Effector CD8-positive, alpha-beta T cell (primary cell): ENCODE measurements around the gene ZNF423.

Experiments
- DNase-seq: peaks from one replicate; lab custom pipeline; 2025; lab: John Stamatoyannopoulos, UW

The ZNF423 gene

GRCh38 chr16:49530427-49530970 lies 325.4 kb downstream of the ZNF423 start:
- no peak for DNase-seq

- no peak for DNase-seq
These were observed 326.4 kb downstream of the ZNF423 start for GRCh38 chr16:49529411-49530045.

DNA sequence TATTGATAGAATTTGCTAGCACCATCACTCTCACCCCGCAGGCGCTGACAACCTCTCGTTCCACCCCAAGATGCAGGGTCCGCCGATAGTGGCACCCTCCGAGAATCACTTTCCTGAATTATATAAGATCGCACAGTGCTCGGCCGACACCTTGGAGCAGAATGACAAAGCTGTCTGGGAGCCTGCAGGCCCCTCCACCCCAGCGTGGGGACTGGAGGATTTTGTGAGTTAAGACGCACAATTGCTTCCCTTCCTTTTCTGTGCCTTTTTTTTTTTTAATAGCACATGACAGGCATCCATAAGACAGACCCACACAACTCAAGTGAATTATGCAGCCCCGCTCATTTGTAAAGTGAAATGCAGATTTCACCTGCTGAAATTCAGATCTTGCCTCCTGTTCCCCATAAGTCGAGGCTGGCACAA lies 327.0 kb downstream of the ZNF423 start:
- no peak for DNase-seq

DNA sequence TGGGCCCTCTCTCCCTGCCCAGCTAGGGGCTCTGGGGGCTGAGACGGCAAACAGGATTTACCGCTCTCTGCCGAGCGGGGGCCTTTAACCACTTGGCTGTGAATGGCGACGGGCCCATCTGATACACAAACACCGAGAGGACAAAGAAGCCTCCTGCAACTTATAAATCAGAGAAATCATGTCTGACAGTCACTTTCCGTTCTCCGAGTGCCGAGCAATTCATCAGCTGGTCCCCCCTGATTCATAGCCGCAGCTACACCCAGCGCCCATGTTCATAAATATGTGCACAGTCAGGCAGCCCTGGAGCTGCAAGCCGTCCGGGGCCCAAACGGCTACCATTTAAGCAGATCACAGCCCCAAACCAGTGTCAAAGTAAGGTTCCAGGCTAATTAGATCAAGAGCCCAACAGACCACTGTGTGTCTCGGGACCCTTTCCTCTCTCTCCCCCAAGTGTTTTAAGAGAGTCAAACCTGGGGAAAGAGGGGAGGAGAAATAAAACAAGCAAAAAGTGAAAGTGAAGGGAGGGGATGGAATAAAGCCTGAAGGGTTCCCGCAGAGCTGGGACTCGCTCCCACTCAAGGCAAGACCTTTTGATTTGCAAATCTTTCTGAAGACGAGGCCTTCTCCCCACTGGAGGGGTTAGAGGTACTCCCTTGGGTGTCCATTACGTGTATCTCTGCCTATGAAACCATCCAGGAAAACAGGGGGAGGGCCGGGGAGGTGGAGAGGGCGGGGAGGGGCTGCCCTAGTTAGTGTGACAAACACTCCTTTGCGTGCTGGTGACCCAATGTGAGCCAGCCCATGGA lies 327.6 kb downstream of the ZNF423 start:
- no peak for DNase-seq

DNA sequence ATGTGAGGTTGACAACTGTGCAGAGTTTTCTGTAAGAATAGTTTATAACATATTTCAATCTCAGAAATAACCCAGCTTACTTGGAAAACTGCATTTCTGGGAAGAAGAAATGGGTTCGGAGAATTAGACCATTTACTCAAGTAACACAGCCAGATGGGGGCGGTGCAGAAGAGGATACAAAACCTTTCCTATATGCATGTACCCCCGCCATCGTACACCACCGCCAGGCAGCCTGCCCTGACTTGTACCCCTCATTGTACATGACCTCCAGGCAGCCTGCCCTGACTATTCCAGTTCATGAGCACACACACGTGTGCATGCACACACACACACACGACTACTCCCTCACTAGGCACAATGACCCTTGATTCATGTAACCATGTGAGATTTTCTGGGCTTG lies 328.3 kb downstream of the ZNF423 start:
- DNase-seq: no peak

DNA sequence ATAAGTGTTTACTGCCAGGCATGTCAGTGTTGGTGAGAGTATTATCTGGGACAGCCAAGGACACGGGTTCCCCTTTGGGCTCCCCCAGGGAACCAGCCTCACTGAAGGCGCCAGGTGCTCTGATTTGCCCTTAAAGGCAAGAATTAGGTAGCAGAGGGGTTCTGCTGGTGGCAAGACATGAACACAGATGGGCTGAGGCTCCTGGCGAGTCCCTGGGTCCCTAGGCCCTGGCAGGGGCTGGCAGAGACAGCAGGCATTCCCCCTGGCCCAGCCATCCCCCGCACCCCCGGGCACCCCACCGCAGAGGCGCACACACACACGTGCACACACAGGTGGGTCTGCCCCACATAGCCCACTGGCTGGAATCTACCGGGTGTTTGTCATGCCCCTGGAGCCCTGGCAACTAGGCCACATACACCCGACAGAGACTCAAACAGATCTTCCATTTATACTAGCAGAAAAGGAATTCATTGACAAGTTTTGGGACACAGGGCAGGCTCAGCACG lies 329.0 kb downstream of the ZNF423 start:
- no peak for DNase-seq

DNA sequence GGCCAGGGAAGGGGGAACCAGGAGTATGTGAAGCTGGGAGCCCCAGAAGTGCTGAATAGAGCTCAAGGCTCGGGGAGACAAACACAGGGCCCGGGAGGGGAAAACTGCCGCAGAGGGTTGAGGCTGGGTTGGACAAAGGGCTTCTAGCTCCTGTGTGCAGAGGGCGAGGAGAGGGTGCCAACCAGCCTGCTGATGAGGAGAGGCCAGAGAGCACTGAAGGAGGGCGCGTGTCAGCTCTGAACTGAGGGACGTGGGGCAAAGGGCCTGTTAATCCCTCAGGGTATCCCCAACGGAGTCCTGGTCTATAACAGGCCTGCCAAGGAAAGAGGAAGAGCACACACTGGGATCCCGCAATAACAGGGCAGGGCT lies 331.0 kb downstream of the ZNF423 start:
- DNase-seq: no peak

DNA sequence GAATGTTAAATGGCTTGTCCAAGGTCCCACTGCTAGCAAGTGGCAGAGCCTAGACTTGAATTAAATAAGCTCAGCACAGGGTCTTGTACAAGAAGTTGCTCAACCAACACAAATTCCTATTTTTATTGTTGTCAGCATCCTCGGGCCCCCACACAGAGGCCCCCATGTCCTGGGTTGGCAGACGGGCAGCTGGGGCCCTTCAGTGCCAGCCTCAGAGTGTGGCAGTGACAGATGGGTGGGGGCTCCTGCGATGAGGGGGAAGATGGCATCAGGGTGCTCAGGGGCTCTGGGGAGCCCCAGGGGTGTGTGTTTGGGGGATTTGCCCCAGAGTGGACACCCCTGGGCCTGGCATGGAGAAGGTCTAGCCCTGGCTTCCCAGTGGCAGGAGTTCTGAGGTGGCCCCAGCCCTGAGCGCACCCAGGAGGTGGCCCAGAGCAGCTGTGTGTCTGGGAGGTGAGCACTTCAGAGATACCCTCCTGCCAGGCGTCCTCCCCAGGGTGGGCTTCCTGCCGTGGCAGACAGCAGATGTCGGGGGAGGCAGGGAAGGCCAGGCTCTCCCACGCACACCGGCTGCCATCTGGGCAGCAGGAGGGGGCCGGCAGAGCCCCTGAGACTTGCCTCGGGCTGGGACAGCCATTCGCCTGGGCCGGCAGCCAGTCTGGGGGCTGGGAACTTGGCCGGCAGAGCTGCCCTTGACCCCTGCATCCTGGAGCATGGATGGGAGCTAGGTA lies 331.5 kb downstream of the ZNF423 start:
- DNase-seq: no peak

DNA sequence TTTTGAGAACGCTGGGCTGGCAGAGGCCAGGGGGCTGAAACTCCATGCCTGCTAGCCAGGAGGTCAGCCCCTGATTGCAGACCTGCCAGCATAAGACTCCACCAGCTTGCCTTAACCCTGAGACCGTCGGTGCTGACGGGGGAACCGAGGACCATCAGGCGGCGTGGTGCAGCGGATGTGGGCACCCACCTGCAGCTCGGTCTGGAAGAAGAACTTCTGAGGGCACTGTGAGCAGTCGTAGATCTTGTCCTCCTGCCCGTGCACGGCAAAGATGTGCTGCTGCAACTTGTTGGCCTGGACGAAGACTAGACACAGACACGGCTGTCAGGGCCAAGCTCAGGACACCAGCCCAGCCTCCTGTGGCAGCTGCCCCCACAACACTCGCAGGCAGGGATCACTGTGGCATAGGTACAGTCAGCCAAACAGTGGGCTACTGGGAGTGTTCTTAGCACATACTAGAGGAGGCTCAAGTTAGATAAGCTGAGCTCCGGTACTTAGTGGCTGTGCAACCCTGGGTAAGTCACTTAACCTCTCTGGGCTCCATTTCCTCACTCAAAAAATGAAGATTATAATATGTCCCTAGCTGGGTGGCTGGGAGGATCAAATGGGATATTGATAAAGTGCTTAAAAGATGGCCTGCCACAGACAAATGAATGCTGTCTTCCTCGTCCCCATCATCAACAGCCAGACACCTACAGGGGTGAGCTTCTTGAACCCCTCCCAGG lies 332.3 kb downstream of the ZNF423 start:
- DNase-seq: no peak

DNA sequence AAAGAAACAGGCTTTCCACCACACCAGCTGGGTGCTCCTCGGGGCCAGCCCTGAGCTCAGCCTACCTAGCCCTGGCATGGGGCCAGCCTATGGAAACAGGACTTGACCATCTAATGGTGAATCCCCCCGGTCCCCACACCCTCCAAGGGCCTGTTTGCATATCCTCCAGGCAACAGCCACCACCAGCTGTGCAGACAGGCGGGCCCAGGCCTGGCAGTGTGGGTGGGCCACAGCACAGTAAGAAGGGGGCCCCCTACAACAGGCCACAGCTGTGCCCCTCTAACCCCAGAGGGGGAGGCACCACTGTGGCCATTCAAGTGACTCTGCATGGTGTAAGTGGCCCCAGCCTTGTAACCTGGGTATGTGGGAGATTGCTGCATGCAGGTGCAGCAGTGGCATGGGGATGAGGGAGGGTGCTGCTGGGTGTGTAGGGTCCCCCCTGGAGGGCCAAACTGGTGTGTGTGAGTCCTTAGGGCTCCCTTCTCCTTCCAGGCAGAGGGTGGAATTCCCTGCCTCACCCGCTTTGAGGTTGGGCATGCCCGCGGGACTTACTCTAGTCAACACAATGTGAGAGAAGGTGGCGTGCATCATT lies 334.1 kb downstream of the ZNF423 start:
- no peak for DNase-seq

DNA sequence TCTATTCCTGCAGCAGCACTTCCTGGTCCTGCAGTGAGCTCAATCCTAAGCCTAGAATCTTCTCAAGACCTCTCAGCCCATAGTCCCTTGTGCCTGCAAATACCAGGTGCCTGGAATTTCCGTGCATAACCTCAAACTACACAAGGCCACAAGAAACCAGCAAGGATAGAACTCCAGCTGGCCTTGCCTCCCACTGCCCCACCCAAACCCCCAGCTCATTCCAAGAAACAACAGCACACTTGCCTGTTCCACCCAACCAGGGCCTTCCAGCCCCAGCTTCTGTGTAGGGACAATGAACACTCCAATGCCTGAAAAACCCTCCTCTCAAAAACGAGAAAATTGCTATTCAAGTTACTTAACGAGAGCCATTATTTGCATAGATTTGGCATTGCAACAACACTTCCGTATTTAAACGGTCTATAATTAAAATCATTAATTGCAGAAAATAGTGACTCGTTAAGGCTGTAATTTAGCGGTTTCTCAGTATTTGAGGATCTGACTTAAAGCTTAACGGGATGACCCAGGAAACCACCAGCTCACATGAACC lies 335.3 kb downstream of the ZNF423 start:
- DNase-seq: no peak

DNA sequence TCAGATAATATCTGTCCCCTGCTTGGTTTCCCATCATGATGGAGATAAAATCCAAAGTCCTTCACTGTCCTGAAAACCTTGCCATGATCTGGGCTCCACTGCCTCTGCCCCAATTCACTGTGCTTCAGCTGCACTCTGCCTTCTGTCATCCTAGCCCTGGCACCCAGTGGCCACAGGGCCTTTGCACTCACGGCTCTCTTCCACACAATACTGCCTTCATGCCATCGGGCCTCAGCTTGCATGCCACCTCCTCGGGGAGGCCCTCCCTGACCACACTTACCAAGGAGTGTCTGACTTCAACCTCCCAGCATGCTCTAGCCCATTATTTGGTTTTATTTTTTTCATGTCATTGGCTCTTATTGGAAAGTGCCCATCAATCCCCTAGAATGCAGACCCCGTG lies 336.2 kb downstream of the ZNF423 start:
- DNase-seq: no peak

- DNase-seq: no peak
These were observed 336.8 kb downstream of the ZNF423 start for GRCh38 chr16:49519008-49519656.

DNA sequence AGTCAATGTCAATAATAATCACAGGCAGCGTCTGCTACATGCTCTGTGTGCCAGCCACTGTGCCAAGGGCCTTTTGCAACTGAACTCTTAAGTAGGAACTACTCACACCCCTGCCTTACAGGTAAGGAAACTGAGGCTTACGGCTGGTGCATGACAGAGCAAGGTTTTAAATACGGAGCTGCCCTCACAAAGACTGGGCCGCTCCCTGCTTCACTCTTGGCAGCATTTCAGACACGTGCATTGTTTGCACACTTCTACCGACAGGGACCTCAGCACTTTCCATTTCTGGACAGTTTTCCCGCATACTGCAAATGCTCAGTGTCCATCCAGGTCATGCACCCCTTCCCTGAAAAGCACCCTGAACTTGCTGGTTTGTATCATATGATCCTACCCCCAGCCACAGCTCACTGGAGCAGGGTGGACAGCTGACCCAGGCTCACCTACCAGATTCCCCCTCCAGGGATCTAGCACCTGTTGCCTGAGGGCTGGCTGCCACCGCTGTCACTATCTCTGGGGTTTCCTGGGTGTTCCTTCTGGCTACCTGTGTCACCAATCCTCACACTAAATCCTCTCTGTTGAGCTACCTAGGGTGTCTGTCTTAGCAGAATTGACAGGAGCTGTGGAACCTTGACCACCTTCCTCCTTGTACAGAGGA lies 339.4 kb downstream of the ZNF423 start:
- DNase-seq: no peak

DNA sequence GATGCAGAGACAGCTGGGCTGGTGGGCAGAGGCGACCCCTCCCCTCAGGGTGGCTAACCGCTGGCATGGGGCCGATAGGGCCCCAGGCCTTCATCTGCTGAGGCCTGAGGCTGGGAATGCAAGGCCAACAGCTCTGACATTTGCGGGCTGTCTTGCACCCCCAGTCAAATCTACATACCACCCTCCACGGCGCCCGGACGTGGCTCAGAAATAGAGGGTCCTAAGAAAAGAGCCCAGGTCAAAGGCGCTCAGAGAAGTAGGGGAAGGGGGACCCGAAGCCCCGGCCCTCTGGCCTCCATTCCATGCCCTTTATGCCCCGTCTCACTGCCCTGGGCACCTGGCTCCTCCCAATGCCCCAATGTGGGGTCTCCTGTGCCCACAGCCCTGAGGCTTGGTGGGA lies 340.1 kb downstream of the ZNF423 start:
- no peak for DNase-seq

DNA sequence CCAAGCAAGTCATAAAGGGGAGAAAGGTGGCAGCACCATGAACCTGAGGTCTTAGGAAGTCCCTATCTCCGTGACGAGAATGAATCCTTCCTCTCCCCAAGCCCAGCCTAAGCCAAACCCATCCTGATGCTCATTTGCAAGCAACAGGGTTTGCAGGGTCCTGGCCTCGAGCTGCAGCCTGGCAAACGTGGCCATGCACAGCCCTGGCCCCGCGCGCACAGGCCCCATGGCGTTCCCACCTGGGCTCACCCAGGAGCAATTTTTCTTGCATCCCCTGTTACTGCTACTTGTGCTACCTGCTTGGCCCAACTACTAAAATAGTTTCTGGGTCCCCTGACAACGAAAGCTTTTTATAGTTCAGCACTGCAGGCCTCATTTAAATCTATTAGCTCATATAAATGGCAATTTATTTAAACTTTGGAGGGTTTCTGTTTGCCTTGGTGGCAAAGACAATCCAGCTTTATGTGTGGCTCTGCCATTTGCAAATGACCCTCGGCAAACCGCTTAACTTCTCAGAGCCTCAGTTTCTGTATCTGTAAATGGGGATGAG lies 340.8 kb downstream of the ZNF423 start:
- no peak for DNase-seq

DNA sequence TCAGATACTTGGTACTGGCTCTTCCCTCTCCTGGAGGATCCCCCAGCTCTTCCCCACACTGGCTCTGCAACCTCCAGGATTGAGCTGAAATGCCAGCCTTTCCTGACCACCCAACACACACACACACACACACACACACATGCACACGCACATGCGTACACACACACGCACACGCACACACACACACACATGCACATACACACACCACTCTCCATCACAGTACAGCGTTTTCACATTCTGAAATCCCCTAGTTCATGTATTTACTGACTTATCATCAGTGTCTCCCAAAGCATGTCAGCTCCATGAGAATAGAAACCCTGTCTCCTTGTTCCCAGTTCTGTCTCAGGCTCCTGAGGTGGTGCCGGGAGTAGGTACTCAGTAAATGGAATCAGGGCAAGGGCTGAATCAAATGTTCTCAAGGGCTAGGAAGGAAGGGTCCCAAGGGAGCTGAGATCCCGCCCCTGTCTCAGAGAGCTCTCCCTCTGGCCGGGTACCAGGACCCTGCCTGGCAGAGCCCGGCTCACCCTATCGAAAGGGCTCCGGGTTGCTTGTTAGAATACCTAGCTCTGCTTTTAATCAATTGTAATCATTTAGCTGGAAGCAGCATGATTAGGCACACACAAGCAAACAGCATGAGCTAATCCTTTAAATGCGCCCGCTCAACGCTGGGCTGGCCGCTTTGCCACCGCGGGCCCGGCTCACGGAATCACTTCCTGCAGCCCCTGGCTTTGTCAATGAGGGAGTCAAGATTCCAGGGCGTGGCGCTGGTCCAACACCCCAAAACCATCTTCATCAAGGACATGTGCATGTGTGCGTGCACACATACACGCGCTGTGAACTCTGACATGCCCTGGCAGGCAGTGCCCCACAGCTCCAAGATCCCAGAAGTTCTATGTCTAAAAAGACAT lies 341.6 kb downstream of the ZNF423 start:
- no peak for DNase-seq

DNA sequence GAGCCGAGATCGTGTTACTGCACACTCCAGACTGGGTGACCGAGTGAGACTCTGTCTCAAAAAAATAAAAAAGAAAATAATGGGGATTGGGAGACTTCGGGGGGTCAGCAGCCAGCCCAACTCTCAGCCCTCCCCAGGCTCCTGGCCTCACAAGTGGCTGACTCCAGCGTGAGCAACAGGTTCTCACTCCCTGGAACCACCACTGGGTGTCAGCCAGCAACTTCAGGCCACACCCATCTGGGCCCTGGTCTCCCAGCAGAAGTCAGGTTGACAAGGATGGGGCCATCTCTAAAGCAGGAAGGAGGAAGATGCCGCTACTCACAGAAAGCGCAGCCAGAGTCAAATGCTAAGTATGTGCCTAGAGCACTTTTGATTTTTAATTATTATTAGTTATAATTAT lies 342.9 kb downstream of the ZNF423 start:
- DNase-seq: no peak
